ENCODE results near the gene LARP4.
"Not testable (repeated sequence)": the region's sequence is repeated elsewhere in the genome, so short reads cannot be mapped to it uniquely, and the experiment has no call there.

Gene LARP4

GRCh38 chr12:50400638-50401499 is at the start of gene LARP4:
LARP4 (plus strand) TSS chr12:50400885; CDS start chr12:50401011, 126 bp downstream.
- DNase-seq (ENCODE audit: low spot score), result peak; percentile 94

DNA sequence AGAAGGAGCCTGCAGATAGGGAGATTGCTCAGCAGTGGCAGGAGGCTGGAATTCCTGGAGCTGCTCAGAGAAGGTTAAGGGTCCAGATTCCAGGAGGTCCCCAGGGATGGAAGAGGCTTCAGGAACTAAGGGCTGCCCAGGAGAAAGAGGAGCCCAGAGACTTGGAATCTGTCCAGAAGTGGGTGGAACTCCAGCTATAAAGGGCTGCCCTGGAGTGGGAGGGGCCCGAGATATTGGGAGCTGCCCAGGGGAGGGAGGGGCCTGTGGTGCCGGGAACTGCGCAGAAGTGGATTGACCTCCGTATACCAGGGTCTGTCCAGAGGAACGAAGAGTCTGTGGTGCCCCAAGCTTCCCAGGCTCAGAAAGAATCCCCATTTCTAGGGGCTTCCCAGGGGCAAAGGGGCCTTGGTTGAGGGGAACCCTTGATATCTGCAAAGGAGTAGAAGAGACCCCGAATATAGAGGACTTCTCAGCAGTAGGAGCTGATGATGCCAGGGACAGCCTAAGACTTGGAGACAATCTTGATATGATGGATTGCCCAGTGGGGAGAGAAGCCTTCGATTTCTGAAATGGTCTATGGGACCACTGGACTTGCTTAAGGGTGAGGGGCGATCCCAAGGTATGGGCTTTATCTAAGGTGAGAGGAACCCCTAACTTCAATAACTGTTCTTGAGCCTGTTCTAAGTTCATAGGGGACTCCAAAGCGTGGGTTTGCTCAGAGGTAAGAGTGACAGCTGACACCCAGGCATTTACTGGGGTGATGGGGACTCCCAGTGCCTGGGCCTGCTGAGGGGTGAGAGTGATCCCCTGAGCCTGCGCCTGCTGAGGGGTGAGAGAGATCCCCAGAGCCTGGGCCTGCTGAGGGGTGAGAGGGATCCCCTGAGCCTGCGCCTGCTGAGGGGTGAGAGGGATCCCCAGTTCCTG is 49.3 kb upstream of the LARP4 start:
- DNase-seq (ENCODE audit: low spot score), result peak; percentile 53

GRCh38 chr12:50353404-50353803 is 47.3 kb upstream of the LARP4 start:
- no peak for DNase-seq (ENCODE audit: low spot score)

DNA sequence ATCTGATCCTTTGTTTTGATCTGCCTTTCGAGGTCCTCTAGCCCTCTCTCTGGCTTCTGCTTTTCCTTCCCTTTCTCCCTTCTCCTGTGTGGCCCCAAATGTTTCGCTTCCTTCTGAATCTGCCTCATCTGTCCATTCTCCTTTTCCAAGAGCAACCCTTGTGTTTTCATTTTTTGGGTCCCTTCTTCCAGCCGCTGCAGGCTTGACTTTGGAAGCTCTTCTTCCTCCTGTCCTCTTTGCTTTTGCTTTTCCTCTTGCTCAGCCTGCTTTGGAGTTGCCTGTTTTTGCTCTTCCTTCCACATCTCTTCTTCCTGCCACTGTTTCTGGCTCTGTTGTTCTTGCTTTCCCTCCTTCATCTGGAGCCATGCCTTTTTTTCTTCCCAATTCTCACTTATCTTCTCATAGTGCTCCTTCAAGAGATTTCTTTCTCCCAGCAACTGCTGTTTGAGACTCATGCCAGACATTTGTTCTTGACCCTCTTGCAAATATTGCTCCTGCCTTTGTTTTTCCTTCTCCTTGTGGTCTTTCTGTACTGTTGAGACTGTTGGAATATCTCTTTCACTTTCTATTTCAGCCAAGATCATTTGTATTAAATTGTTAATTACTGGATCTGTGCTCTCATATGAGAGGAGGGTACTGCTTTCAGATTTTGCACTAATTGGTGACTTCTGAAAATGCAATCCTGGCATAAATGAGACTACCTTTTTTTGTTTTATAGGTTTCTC is 46.7 kb upstream of the LARP4 start:
- DNase-seq (ENCODE audit: low spot score), result no peak

GRCh38 chr12:50354908-50355307 is 45.8 kb upstream of the LARP4 start:
- DNase-seq (ENCODE audit: low spot score), result no peak

- DNase-seq (ENCODE audit: low spot score), result no peak
Measured at GRCh38 chr12:50355365-50355764, 45.3 kb upstream of the LARP4 start.

DNA sequence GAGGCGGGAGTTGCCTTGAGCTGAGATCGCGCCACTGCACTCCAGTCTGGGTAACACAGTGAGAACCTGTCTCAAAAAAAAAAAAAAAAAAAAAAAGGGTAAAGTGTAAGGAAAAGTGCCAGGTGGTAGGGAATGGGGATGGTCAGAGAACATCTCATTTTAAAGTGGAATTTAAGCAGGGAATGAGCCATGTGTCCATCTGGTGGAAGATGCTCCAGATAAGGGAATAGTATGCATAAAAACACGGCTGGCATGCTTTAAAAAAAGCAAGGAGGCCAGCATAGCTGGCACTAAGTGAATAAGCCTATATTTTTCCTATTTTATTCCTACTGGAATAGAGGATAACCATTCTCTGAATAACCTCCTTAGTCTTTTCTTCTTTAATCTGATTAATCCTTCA is 38.0 kb upstream of the LARP4 start:
- DNase-seq (ENCODE audit: low spot score), result no peak

DNA sequence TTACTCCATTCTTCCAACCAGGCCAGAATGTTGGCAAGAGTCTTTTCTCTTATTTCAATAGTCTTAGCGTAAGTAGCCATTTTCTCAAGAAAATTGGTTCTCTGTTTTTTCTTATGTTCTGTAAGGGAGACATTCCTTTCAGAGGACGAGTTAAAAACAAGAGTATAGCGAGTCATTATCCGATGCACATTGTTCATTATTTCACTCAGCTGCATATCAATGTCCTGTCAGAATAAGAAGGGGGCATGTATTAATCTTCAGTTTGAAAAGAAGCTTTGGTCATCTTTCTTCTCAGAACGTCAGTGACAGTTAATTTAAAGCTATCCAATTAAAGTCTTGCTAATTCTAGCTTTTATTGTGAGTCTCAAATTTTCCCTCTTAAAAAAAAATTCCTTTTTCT is 37.5 kb upstream of the LARP4 start:
- DNase-seq (ENCODE audit: low spot score), result no peak

- no peak for DNase-seq (ENCODE audit: low spot score)
Measured at GRCh38 chr12:50365709-50366406, 34.8 kb upstream of the LARP4 start.

- not testable (repeated sequence) for DNase-seq (ENCODE audit: low spot score)
Measured at GRCh38 chr12:50370672-50371071, 30.0 kb upstream of the LARP4 start.

DNA sequence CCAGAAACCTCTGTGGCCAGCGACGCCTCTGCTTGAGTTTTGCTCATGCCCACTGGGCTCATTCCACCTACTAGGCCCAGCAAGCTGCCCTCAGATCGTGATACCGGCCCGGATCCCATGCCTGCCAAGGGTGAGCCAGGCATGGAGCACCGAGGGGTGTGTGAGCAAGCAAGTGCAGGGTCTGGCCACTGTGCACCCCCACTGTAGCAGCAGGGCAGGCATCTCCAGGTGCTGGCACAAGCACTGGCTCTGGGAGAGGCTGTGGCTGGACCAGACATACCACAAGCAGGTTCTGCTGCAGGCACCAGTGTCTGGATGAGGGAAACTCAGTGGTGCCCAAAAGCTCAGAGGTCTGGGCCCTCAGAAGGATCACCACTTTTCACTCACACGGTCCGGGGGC is 24.9 kb upstream of the LARP4 start:
- no peak for DNase-seq (ENCODE audit: low spot score)

DNA sequence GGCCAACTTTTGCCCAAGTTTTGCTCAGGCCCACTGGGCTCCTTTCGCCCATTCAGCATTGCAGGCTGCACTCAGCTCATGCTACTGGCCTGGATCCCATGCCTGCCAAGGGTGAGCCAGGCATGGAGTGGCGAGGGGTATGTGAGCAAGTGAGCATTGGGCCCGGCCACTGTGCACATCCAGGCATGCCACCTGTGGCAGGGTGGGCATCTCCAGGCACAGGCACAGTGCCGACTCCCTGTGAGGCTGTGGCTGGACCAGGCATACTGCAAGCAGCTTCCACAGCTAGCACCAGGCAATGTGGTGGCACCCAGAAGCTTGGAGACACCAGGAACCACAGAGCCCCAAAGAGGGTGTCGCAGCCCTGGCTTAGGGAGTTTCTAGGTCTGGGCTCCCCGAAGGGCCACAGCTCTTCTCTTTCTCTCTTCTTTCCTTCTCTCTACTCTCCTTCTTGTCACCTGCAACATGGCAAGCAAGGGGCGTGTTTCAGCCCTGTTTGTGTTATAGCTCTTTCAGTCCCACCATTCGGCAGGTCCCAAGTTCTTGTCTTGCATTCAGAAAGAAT is 19.8 kb upstream of the LARP4 start:
- DNase-seq (ENCODE audit: low spot score), result no peak

- no peak for DNase-seq (ENCODE audit: low spot score)
Measured at GRCh38 chr12:50387487-50387886, 13.2 kb upstream of the LARP4 start.

DNA sequence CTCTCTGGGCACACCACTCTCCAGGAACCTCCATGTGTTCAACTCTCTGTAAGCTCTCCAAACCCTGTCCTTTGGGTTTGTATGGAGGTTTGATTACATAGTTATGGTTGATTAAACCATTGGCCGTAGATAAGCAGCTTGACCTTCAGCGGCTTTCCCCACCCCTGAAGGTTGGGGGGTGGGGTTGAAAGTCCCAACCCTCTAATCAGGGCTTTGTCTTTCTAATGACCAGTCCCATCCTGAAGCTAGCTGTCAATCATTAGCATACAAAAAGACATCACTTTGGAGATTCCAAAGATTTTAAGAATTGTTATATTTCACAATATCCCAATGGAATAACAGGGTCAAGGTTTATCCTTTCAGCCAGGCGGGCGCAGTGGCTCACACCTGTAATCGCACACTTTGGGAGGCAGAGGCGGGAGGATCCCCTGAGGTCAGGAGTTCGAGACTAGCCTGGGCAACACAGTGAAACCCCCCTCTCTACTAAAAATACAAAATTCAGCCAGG is 12.7 kb upstream of the LARP4 start:
- no peak for DNase-seq (ENCODE audit: low spot score)

GRCh38 chr12:50388793-50389192 is 11.9 kb upstream of the LARP4 start:
- DNase-seq (ENCODE audit: low spot score), result not testable (repeated sequence)

DNA sequence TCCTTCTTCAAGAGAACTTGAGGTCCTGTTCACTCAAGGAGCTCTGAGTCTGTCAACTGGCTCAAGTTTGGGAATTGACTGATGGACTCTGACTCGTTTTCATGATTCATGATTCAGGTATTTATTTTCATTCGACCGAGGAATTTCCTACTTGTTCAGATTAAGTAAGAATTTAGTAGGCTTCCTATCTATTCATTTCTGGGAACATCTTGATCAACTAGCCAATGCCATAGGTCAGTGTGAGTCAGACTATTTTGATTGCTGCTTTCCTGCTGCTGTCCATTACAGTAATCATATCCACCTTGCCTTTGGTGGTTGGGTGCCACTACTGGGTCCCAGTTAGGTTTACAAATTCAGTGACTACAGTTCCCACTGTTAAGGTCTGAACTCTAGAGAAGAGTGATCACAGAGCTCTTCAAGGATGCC is 10.4 kb upstream of the LARP4 start:
- DNase-seq (ENCODE audit: low spot score), result no peak

DNA sequence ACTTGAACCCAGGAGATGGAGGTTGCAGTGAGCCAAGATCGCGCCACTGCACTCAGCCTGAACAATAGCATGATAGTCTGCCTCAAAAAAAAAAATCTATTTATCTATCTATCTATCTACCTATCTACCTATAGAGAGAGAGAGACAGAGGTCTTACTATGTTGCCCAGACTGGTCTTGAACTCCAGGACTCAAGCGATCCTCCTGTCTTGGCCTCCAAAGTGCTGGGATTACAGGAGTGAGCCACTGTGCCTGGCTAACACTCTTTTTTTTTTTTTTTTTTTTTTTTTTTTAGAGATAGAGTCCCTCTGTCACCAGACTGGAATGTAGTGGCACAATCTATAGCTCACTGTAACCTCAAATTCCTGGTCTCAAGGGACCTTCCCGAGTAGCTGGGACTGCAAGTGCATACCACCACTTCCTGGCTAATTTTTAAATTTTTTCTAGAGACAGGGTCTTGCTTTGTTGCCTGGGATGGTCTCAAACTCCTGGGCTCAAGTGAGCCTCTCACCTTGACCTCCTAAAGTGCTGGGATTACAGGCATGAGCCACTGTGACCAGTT is 6.1 kb upstream of the LARP4 start:
- no peak for DNase-seq (ENCODE audit: low spot score)

DNA sequence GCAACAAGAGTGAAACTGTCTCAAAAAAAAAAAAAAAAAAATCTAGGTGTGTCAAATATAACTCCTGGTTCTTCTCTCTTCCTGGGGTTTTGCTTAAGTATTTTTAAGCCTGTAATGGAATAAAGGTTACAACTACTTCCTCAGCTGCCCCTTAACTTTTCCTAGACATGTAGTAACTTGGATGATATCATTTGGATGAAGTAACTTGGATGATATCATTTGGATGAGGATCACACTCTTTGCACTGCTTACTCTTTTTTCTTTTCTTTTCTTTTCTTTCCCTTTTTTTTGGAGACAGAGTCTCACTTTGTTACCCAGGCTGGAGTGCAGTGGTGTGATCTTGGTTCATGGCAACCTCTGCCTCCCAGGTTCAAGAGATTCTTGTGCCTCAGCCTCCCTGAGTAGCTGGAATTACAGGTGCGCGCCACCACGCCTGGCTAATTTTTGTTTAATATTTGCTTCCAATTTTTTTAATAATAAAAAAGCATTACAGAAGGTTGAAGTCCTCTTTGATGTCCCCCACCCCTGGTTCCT is 3.5 kb upstream of the LARP4 start:
- DNase-seq (ENCODE audit: low spot score), result no peak

GRCh38 chr12:50398931-50399330 is 1.8 kb upstream of the LARP4 start:
- DNase-seq (ENCODE audit: low spot score), result no peak

DNA sequence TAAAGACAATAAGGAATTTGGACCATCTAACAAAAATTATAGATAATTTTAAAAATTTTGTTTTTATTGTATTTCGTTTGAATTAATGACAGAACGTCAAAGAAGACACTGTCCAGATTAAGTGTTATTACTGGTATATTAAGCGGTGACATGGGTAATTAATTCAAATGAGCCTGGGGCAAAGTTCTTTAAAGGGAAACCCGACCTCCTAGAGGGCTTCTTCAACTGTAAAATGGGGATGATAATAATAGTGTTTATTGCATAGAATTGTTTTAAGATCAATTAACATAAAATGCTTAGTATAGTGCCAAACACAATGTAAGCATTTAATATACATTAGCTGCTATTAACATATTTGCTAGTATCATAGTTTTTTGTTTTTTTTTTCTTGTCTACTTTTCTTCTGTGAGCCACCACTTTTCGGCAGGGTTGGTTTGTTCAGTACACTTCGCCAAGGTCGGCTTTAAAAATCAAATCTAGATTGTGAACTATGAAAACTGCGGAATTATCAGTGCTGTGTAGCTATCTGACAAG is 514 bp upstream of the LARP4 start:
- DNase-seq (ENCODE audit: low spot score), result no peak

Measured in hematopoietic multipotent progenitor cell treated with erythropoietin and hydrocortisone succinate and interleukin-3 and kit ligand, for 15 days (in vitro differentiated cells).